LNCAP (cell line): ENCODE data around the gene TTLL5.

ENCODE experiments used
- CTCF ChIP-seq: fragments of 450-650 bp; IDR thresholded peaks from 2 replicates; pipeline ENCODE4 v1.5.1; 2017; ENCODE audit warnings: mild to moderate bottlenecking

TTLL5 gene

GRCh38 chr14:75904311-75904710 is 243.3 kb downstream of the TTLL5 start:
- TF ChIP-seq CTCF: no peak

GRCh38 chr14:75905147-75905904 is 244.3 kb downstream of the TTLL5 start:
- TF ChIP-seq CTCF: no peak

- TF ChIP-seq CTCF: no peak
Observed at GRCh38 chr14:75906228-75906627, 245.2 kb downstream of the TTLL5 start.

GRCh38 chr14:75906680-75907280 is 245.7 kb downstream of the TTLL5 start:
- TF ChIP-seq CTCF: peak; percentile 93

GRCh38 chr14:75907756-75908359 is 246.8 kb downstream of the TTLL5 start:
- no peak for TF ChIP-seq CTCF

GRCh38 chr14:75909630-75910029 is 248.6 kb downstream of the TTLL5 start:
- no peak for TF ChIP-seq CTCF

GRCh38 chr14:75910048-75910447 is 249.0 kb downstream of the TTLL5 start:
- TF ChIP-seq CTCF: no peak
